Central memory CD8-positive, alpha-beta T cell (primary cell): ENCODE results near the gene WNT6.
A peak's percentile ranks its signal among the peaks of the same experiment; 100 is the strongest.

Experiments used
- ATAC-seq: fragments of 150-1000 bp; cut with Tn5 transposase; replicated peaks from 2 replicates; pipeline ENCODE4 v1.10.0; 2022; ENCODE audit warnings: mild to moderate bottlenecking, moderate FRiP score, moderate number of reproducible peaks; ENCODE audit not compliant: poor library complexity, severe bottlenecking; ENCODE audit errors: extremely low read depth
- DNase-seq, 2 donors: peaks; one replicate each; pipeline ENCODE4 v3.0.0; 2021; ENCODE audit warnings: low spot score in 2 of 2
- H3K27ac Mint-ChIP-seq: one replicate; pipeline ENCODE4 v1.8.0; 2022; ENCODE audit warnings: low read depth, mild to moderate bottlenecking, moderate library complexity, mixed read lengths
- H3K27me3 Mint-ChIP-seq: one replicate; pipeline ENCODE4 v1.8.0; 2022; ENCODE audit warnings: mixed read lengths
- H3K36me3 Mint-ChIP-seq: one replicate; pipeline ENCODE4 v1.8.0; 2022; ENCODE audit warnings: mild to moderate bottlenecking, moderate library complexity, mixed read lengths; ENCODE audit not compliant: insufficient read depth
- H3K4me1 Mint-ChIP-seq: one replicate; pipeline ENCODE4 v1.8.0; 2022; ENCODE audit warnings: mixed read lengths
- H3K4me3 Mint-ChIP-seq: one replicate; pipeline ENCODE4 v1.8.0; 2022; ENCODE audit warnings: mild to moderate bottlenecking, moderate library complexity, mixed read lengths
- H3K9me3 Mint-ChIP-seq: one replicate; pipeline ENCODE4 v1.8.0; 2022; ENCODE audit warnings: mixed read lengths

The WNT6 gene

GRCh38 chr2:218859556-218859987, at the start of gene WNT6:
TSS of gene WNT6 (plus strand) at chr2:218859805. CDS start at chr2:218860038, 233 bp downstream.
- Mint-ChIP-seq H3K4me3 (peak within 1 kb of the TSS; percentile 72), H3K9me3 (no peaks in the 10 kb centered on the region), H3K36me3 (peaks cover 1% of the 10 kb centered on the region), H3K4me1 (peaks cover 13% of the 10 kb centered on the region), H3K27me3 (peaks cover 97% of the 10 kb centered on the region), H3K27ac (no peak within 1 kb of the TSS)
- DNase-seq = no peak
- ATAC-seq = no peak

GRCh38 chr2:218810256-218810655, 49.3 kb upstream of the WNT6 start:
- no peak for ATAC-seq
- peaks cover 71% of the 10 kb centered on the region for H3K27me3 Mint-ChIP-seq
- H3K4me1 Mint-ChIP-seq = no peaks in the 10 kb centered on the region
- peaks cover 1% of the 10 kb centered on the region for H3K9me3 Mint-ChIP-seq
- no peak overlapping the region for H3K4me3 Mint-ChIP-seq
- H3K27ac Mint-ChIP-seq = no peak overlapping the region
- no peak for DNase-seq
- no peaks in the 10 kb centered on the region for H3K36me3 Mint-ChIP-seq

- Mint-ChIP-seq H3K4me1 (no peaks in the 10 kb centered on the region), H3K4me3 (no peak overlapping the region), H3K27me3 (peaks cover 67% of the 10 kb centered on the region), H3K9me3 (no peaks in the 10 kb centered on the region), H3K27ac (no peak overlapping the region), H3K36me3 (no peaks in the 10 kb centered on the region)
- no peak for ATAC-seq
- no peak for DNase-seq
Observed at GRCh38 chr2:218811382-218811781, 48.2 kb upstream of the WNT6 start.

GRCh38 chr2:218812096-218812815, 47.3 kb upstream of the WNT6 start:
- no peak for ATAC-seq
- Mint-ChIP-seq H3K4me1 (no peaks in the 10 kb centered on the region), H3K4me3 (no peak overlapping the region), H3K36me3 (no peaks in the 10 kb centered on the region), H3K27ac (no peak overlapping the region), H3K27me3 (peaks cover 70% of the 10 kb centered on the region), H3K9me3 (no peaks in the 10 kb centered on the region)
- no peak for DNase-seq

- no peak overlapping the region for H3K27ac Mint-ChIP-seq
- no peaks in the 10 kb centered on the region for H3K4me1 Mint-ChIP-seq
- H3K4me3 Mint-ChIP-seq = no peak overlapping the region
- DNase-seq (no peak), ATAC-seq (no peak)
- H3K36me3 Mint-ChIP-seq = no peaks in the 10 kb centered on the region
- H3K9me3 Mint-ChIP-seq = no peaks in the 10 kb centered on the region
- H3K27me3 Mint-ChIP-seq = peaks cover 74% of the 10 kb centered on the region
Observed at GRCh38 chr2:218812861-218813260, 46.7 kb upstream of the WNT6 start.

GRCh38 chr2:218813771-218814460, 45.7 kb upstream of the WNT6 start:
- no peaks in the 10 kb centered on the region for H3K9me3 Mint-ChIP-seq
- H3K4me3 Mint-ChIP-seq = no peak overlapping the region
- H3K27me3 Mint-ChIP-seq = peaks cover 71% of the 10 kb centered on the region

GRCh38 chr2:218814540-218815243, 44.9 kb upstream of the WNT6 start:
- no peaks in the 10 kb centered on the region for H3K4me1 Mint-ChIP-seq
- H3K36me3 Mint-ChIP-seq = no peaks in the 10 kb centered on the region
- DNase-seq (no peak), ATAC-seq (no peak)
- H3K4me3 Mint-ChIP-seq = no peak overlapping the region
- peaks cover 63% of the 10 kb centered on the region for H3K27me3 Mint-ChIP-seq
- no peak overlapping the region for H3K27ac Mint-ChIP-seq
- no peaks in the 10 kb centered on the region for H3K9me3 Mint-ChIP-seq

More at GRCh38 chr2:218813771-218814460, 45.7 kb upstream of the WNT6 start:
- no peak for ATAC-seq
- Mint-ChIP-seq H3K27ac (no peak overlapping the region), H3K4me1 (no peaks in the 10 kb centered on the region), H3K36me3 (no peaks in the 10 kb centered on the region)
- no peak for DNase-seq

GRCh38 chr2:218815244-218815637, 44.4 kb upstream of the WNT6 start:
- Mint-ChIP-seq H3K36me3 (peaks cover 2% of the 10 kb centered on the region), H3K4me1 (no peaks in the 10 kb centered on the region), H3K27ac (no peak overlapping the region), H3K4me3 (no peak overlapping the region), H3K9me3 (no peaks in the 10 kb centered on the region), H3K27me3 (peaks cover 64% of the 10 kb centered on the region)
- no peak for DNase-seq
- ATAC-seq = no peak

GRCh38 chr2:218815649-218816048, 44.0 kb upstream of the WNT6 start:
- H3K4me3 Mint-ChIP-seq = no peak overlapping the region
- no peak overlapping the region for H3K27ac Mint-ChIP-seq
- peaks cover 68% of the 10 kb centered on the region for H3K27me3 Mint-ChIP-seq
- H3K36me3 Mint-ChIP-seq = peaks cover 2% of the 10 kb centered on the region
- ATAC-seq = no peak
- no peaks in the 10 kb centered on the region for H3K9me3 Mint-ChIP-seq
- DNase-seq = no peak
- no peaks in the 10 kb centered on the region for H3K4me1 Mint-ChIP-seq

GRCh38 chr2:218816561-218817011, 43.0 kb upstream of the WNT6 start:
- H3K27me3 Mint-ChIP-seq = peaks cover 68% of the 10 kb centered on the region
- no peaks in the 10 kb centered on the region for H3K9me3 Mint-ChIP-seq
- no peak for DNase-seq
- no peak overlapping the region for H3K27ac Mint-ChIP-seq
- no peak for ATAC-seq
- H3K4me1 Mint-ChIP-seq = no peaks in the 10 kb centered on the region
- peaks cover 2% of the 10 kb centered on the region for H3K36me3 Mint-ChIP-seq
- no peak overlapping the region for H3K4me3 Mint-ChIP-seq

GRCh38 chr2:218819093-218819492, 40.5 kb upstream of the WNT6 start:
- Mint-ChIP-seq H3K4me3 (no peak overlapping the region), H3K9me3 (no peaks in the 10 kb centered on the region), H3K36me3 (peaks cover 2% of the 10 kb centered on the region), H3K27me3 (peaks cover 68% of the 10 kb centered on the region), H3K4me1 (no peaks in the 10 kb centered on the region), H3K27ac (no peak overlapping the region)
- DNase-seq = no peak
- ATAC-seq = no peak

GRCh38 chr2:218820746-218821369, 38.7 kb upstream of the WNT6 start:
- Mint-ChIP-seq H3K4me3 (no peak overlapping the region), H3K27me3 (peaks cover 66% of the 10 kb centered on the region), H3K4me1 (no peaks in the 10 kb centered on the region), H3K9me3 (no peaks in the 10 kb centered on the region), H3K27ac (no peak overlapping the region), H3K36me3 (peaks cover 2% of the 10 kb centered on the region)
- no peak for ATAC-seq
- DNase-seq = no peak
